Natural killer cell (primary cell): Measurements from ENCODE around the gene TAX1BP1. TPM values are rescaled to one million over a fixed set of nuclear protein-coding genes. Genes with fewer than 3 reads are reported as not detected.

Experiments used
- ATAC-seq, 3 donors: fragments of 150-1000 bp in 2 of 3; fragments of 200-7000 bp in 1 of 3; cut with Tn5 transposase; 1 replicate in 1 of 3; 2 replicates in 2 of 3; pipeline ENCODE4 v1.10.0; 2021; ENCODE audit warnings: mild to moderate bottlenecking in 2 of 3, moderate library complexity in 2 of 3
- DNase-seq, 2 donors: peaks; one replicate each; pipeline versions ENCODE4 v3.0.0 to v3.0.0-alpha.2; 2013 to 2021; ENCODE audit warnings: mixed read lengths in 1 of 2
- H3K27ac ChIP-seq: one replicate; pipeline ENCODE4 v1.5.1; 2013; ENCODE audit warnings: mild to moderate bottlenecking, low read length
- H3K27me3 ChIP-seq: one replicate; pipeline ENCODE4 v1.6.1; 2013; ENCODE audit warnings: low read length; ENCODE audit not compliant: control insufficient read depth, insufficient read depth
- H3K36me3 ChIP-seq: one replicate; pipeline ENCODE4 v1.6.1; 2013; ENCODE audit warnings: low read length; ENCODE audit not compliant: control insufficient read depth, insufficient read depth
- H3K4me1 ChIP-seq: one replicate; pipeline ENCODE4 v1.6.1; 2013; ENCODE audit warnings: low read length; ENCODE audit not compliant: control insufficient read depth, insufficient read depth
- H3K4me3 ChIP-seq: one replicate; pipeline ENCODE4 v1.5.1; 2013; ENCODE audit warnings: low read length
- H3K9me3 ChIP-seq: one replicate; pipeline ENCODE4 v1.6.1; 2013; ENCODE audit warnings: low read length; ENCODE audit not compliant: control insufficient read depth, insufficient read depth
- H3K27ac Mint-ChIP-seq, 2 donors: one replicate each; pipeline ENCODE4 v1.8.0; 2022; ENCODE audit warnings: mild to moderate bottlenecking in 2 of 2, mixed read lengths in 2 of 2, moderate library complexity in 1 of 2
- H3K27me3 Mint-ChIP-seq, 2 donors: one replicate each; pipeline ENCODE4 v1.8.0; 2022; ENCODE audit warnings: low read depth in 2 of 2, mixed read lengths in 2 of 2
- H3K36me3 Mint-ChIP-seq: one replicate; pipeline ENCODE4 v1.8.0; 2022; ENCODE audit warnings: mixed read lengths
- H3K4me1 Mint-ChIP-seq, 2 donors: one replicate each; pipeline ENCODE4 v1.8.0; 2022; ENCODE audit warnings: mixed read lengths in 2 of 2
- H3K4me3 Mint-ChIP-seq: one replicate; pipeline ENCODE4 v1.8.0; 2022; ENCODE audit warnings: mild to moderate bottlenecking, moderate library complexity, mixed read lengths
- H3K9me3 Mint-ChIP-seq, 2 donors: one replicate each; pipeline ENCODE4 v1.8.0; 2022; ENCODE audit warnings: mixed read lengths in 2 of 2
- CTCF ChIP-seq: fragments of 200-600 bp; IDR thresholded peaks from one replicate; pipeline ENCODE4 v1.8.0; 2022; ENCODE audit warnings: antibody characterized with exemption
- WGBS: methylation state at CpG from one replicate; pipeline ENCODE4 v1.1.7; 2013; ENCODE audit warnings: missing lambda C conversion rate; ENCODE audit not compliant: insufficient coverage; 5-methylcytosine and 5-hydroxymethylcytosine counted together
- intact Hi-C: fragments of 100-400 bp; cut with micrococcal nuclease; formaldehyde crosslinking; loops from one replicate; pipeline ENCODE4 v1.14.2; 2022
- total RNA-seq, 4 donors: library from RNA; stranded (reverse); fragments of 120-200 nt in 1 of 4; gene quantifications; one replicate each; pipeline versions ENCODE4 v1.2.3 to v1.2.4, GENCODE V29; 2013 to 2022

The TAX1BP1 gene
- total RNA-seq, 3 donors from 2014 or later (not counting 1 experiment from before 2014, with no cell fraction given) = 135 to 158 (median 150) TPM

GRCh38 chr7:27810186-27810585 is 70.2 kb downstream of the TAX1BP1 start:
- no peak for TF ChIP-seq CTCF
- Mint-ChIP-seq H3K9me3 (no peaks in the 10 kb centered on the region), H3K4me3 (no peak overlapping the region), H3K36me3 (no peaks in the 10 kb centered on the region), H3K27me3 (no peaks in the 10 kb centered on the region), H3K27ac (peak overlapping the region in 1 of 2 donors; percentile 9), H3K4me1 (peaks cover 15 to 21% of the 10 kb centered on the region in 2 donors)
- intact Hi-C loops = no loop called here
- DNase-seq = no peak
- WGBS = 90% methylated on average over 4 of the region's 4 CpGs
- Histone ChIP-seq H3K4me3 (no peak overlapping the region), H3K36me3 (peaks cover 10% of the 10 kb centered on the region), H3K27ac (no peak overlapping the region), H3K4me1 (no peaks in the 10 kb centered on the region), H3K9me3 (no peaks in the 10 kb centered on the region), H3K27me3 (no peaks in the 10 kb centered on the region)
- ATAC-seq = no peak

GRCh38 chr7:27812706-27813105 is 72.7 kb downstream of the TAX1BP1 start:
- WGBS = 88% methylated on average over 2 of the region's 2 CpGs
- Mint-ChIP-seq H3K27me3 (no peaks in the 10 kb centered on the region), H3K4me3 (no peak overlapping the region), H3K4me1 (peaks cover 12 to 18% of the 10 kb centered on the region in 2 donors), H3K36me3 (no peaks in the 10 kb centered on the region), H3K27ac (peak overlapping the region in 1 of 2 donors; percentile 6), H3K9me3 (no peaks in the 10 kb centered on the region)
- ATAC-seq (no peak), DNase-seq (no peak)
- Histone ChIP-seq H3K36me3 (peaks cover 22% of the 10 kb centered on the region), H3K27me3 (no peaks in the 10 kb centered on the region), H3K9me3 (no peaks in the 10 kb centered on the region), H3K4me3 (no peak overlapping the region), H3K27ac (no peak overlapping the region), H3K4me1 (no peaks in the 10 kb centered on the region)
- intact Hi-C loops = no loop called here
- no peak for TF ChIP-seq CTCF

GRCh38 chr7:27822245-27822644 is 82.3 kb downstream of the TAX1BP1 start:
- Mint-ChIP-seq H3K27ac (no peak overlapping the region), H3K4me3 (no peak overlapping the region)

More at GRCh38 chr7:27822245-27822644, 82.3 kb downstream of the TAX1BP1 start:
- ATAC-seq (no peak), DNase-seq (no peak)
- Histone ChIP-seq H3K4me1 (no peaks in the 10 kb centered on the region), H3K27me3 (no peaks in the 10 kb centered on the region), H3K9me3 (no peaks in the 10 kb centered on the region), H3K4me3 (no peak overlapping the region), H3K27ac (no peak overlapping the region), H3K36me3 (peaks cover 39% of the 10 kb centered on the region)
- no peak for TF ChIP-seq CTCF
- 83% methylated on average over 1 of the region's 2 CpGs for WGBS
- no peaks in the 10 kb centered on the region for H3K36me3 Mint-ChIP-seq
- no peaks in the 10 kb centered on the region for H3K27me3 Mint-ChIP-seq
- intact Hi-C loops = no loop called here
- peaks cover 6 to 15% of the 10 kb centered on the region in 2 donors for H3K4me1 Mint-ChIP-seq
- no peaks in the 10 kb centered on the region for H3K9me3 Mint-ChIP-seq
